Panc1 (cell line): ENCODE results near the gene TREML1.

Experiments used
- CTCF ChIP-seq: fragments of 450-650 bp; IDR thresholded peaks from 2 replicates; pipeline ENCODE4 v1.5.1; 2017; ENCODE audit warnings: mild to moderate bottlenecking
- POLR2AphosphoS5 ChIP-seq: IDR thresholded peaks from 2 replicates; pipeline ENCODE4 v1.6.1; 2012; ENCODE audit warnings: mild to moderate bottlenecking, low read depth, low read length, moderate library complexity
- REST ChIP-seq, 2 experiments: IDR thresholded peaks; 2 replicates each; pipeline ENCODE4 v1.6.1; 2011 to 2012; ENCODE audit warnings: low read depth in 2 of 2, control low read depth in 1 of 2, low read length in 1 of 2, mild to moderate bottlenecking in 1 of 2, moderate library complexity in 1 of 2; ENCODE audit not compliant: insufficient read depth in 1 of 2
- SIN3A ChIP-seq: IDR thresholded peaks from 2 replicates; pipeline ENCODE4 v1.6.1; 2012; ENCODE audit warnings: low read depth, mild to moderate bottlenecking, low read length, moderate library complexity, borderline replicate concordance; ENCODE audit not compliant: insufficient read depth
- TCF7L2 ChIP-seq: IDR thresholded peaks from 2 replicates; pipeline ENCODE4 v1.6.1; 2011; ENCODE audit warnings: mild to moderate bottlenecking, low read depth, low read length, inconsistent platforms

GRCh38 chr6:41200296-41200900 is 46.3 kb upstream of the TREML1 start:
- TF ChIP-seq REST (IDR thresholded peaks at IDR 0.05; ENCODE audit: insufficient read depth in 1 of 2, low read depth in 2 of 2, low read length in 1 of 2) (no peak), CTCF (no peak), POLR2AphosphoS5 (no peak), SIN3A (no peak), TCF7L2 (no peak)
